SK-N-MC (cell line): ENCODE results near the gene HOXA6.

Source experiments
- EZH2 ChIP-seq: fragments of 200-600 bp; sonication (generic); IDR thresholded peaks from one replicate; pipeline ENCODE4 v1.6.1; 2017; ENCODE audit warnings: antibody characterized with exemption
- FOXP2 ChIP-seq: optimal IDR thresholded peaks from 2 replicates; pipeline ENCODE3; 2011; ENCODE audit warnings: mild to moderate bottlenecking, moderate library complexity; ENCODE audit not compliant: insufficient read depth; ENCODE audit errors: extremely low read length, control extremely low read depth
- POLR2AphosphoS5 ChIP-seq: IDR thresholded peaks from 2 replicates; pipeline ENCODE4 v1.6.1; 2012; ENCODE audit warnings: mild to moderate bottlenecking, low read depth, low read length, borderline replicate concordance

- no peak; the same call in 1 of the 2 replicates for TF ChIP-seq POLR2AphosphoS5
- TF ChIP-seq EZH2, result no peak
- no peak for TF ChIP-seq FOXP2
These were observed 25.4 kb upstream of the HOXA6 start for GRCh38 chr7:27172823-27173510.
